Muscle of leg (tissue), 11 donors: ENCODE data around the gene SLC16A9. TPM values are rescaled to one million over a fixed set of nuclear protein-coding genes. Genes with fewer than 3 reads are reported as not detected.

Source experiments
- DNase-seq: peaks from one replicate; pipeline ENCODE4 v3.0.0; 2013
- H3K27ac ChIP-seq: one replicate; pipeline ENCODE4 v1.5.1; 2013; ENCODE audit warnings: mild to moderate bottlenecking, low read length, control low read depth
- H3K27me3 ChIP-seq: one replicate; pipeline ENCODE4 v1.6.1; 2013; ENCODE audit warnings: low read length; ENCODE audit not compliant: control insufficient read depth, insufficient read depth
- H3K36me3 ChIP-seq: one replicate; pipeline ENCODE4 v1.6.1; 2013; ENCODE audit warnings: low read length; ENCODE audit not compliant: control insufficient read depth, insufficient read depth
- H3K4me1 ChIP-seq: one replicate; pipeline ENCODE4 v1.6.1; 2013; ENCODE audit warnings: low read length; ENCODE audit not compliant: control insufficient read depth, insufficient read depth
- H3K4me3 ChIP-seq: one replicate; pipeline ENCODE4 v1.5.1; 2013; ENCODE audit warnings: low read length, control low read depth
- H3K9me3 ChIP-seq: replicated peaks from 2 replicates; pipeline ENCODE4 v1.6.1; 2013; ENCODE audit warnings: low read depth, low read length; ENCODE audit not compliant: control insufficient read depth
- WGBS: methylation state at CpG from one replicate; pipeline ENCODE4 v1.1.5; 2013; ENCODE audit warnings: missing lambda C conversion rate; ENCODE audit not compliant: insufficient coverage; 5-methylcytosine and 5-hydroxymethylcytosine counted together
- polyA plus RNA-seq, 8 donors: library from polyadenylated mRNA; unstranded; fragments of 120-200 nt; gene quantifications; one replicate each; pipeline versions ENCODE4 v1.2.1 to v1.2.3, GENCODE V29; 2013; ENCODE audit warnings: inconsistent platforms in 1 of 8, low replicate concordance in 1 of 8; ENCODE audit not compliant: insufficient read length in 8 of 8, insufficient read depth in 1 of 8
- total RNA-seq: library from RNA; stranded (reverse); fragments of 120-200 nt; gene quantifications from one replicate; pipeline ENCODE4 v1.2.4, GENCODE V29; 2013

The SLC16A9 gene
- total and polyA plus RNA-seq, 9 donors = 2.7 to 9.4 (median 4.0) TPM

DNA sequence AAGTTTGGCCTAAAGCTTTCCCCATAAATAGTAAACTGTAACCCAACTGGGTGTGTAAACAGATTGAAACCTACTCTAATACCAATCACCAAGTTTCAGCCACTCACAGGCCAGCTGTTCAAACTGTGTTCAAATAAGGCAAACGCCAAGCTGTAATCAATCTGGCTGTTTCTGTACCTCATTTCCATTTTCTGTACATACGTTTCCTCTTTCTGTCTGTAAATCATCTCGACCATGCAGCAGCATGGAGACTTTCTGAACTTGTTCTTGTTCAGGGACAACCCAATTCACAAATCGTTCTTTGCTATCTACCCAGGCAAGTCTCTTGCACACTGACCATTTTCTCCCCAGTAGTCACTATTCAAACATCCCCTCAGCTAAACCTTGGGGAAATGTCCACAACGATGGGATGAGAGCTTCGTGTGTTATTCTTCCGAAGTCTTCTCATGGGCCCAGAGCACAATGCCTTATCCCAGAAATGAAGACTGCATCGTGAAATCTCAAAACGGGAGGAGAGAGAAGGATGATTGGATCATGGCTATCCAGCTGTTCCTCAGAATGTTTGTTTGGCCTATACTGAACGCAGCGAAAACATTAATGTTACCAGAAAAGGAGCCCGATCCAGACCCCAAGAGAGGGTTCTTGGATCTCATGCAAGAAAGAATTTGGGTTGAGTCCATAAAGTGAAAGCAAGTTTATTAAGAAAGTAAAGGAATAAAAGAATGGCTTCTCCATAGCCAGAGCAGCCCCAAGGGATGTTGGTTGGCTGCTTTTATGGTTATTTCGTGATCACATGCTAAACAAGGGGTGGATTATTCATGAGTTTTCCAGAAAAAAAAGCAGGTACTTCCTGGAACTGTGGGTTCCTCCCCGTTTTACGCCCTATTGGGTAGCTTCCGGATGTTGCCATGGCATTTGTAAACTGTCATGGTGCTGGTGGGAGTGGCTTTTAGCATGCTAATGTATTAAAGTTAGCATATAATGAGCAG, 86.2 kb downstream of the SLC16A9 start:
- WGBS = 32% methylated on average over 12 of the region's 16 CpGs
- Histone ChIP-seq H3K27me3 (no peaks in the 10 kb centered on the region), H3K36me3 (no peaks in the 10 kb centered on the region), H3K4me1 (peaks cover 15% of the 10 kb centered on the region), H3K4me3 (no peak overlapping the region), H3K27ac (peak overlapping the region; percentile 92), H3K9me3 (no peaks in the 10 kb centered on the region)
- DNase-seq = peak; percentile 99

DNA sequence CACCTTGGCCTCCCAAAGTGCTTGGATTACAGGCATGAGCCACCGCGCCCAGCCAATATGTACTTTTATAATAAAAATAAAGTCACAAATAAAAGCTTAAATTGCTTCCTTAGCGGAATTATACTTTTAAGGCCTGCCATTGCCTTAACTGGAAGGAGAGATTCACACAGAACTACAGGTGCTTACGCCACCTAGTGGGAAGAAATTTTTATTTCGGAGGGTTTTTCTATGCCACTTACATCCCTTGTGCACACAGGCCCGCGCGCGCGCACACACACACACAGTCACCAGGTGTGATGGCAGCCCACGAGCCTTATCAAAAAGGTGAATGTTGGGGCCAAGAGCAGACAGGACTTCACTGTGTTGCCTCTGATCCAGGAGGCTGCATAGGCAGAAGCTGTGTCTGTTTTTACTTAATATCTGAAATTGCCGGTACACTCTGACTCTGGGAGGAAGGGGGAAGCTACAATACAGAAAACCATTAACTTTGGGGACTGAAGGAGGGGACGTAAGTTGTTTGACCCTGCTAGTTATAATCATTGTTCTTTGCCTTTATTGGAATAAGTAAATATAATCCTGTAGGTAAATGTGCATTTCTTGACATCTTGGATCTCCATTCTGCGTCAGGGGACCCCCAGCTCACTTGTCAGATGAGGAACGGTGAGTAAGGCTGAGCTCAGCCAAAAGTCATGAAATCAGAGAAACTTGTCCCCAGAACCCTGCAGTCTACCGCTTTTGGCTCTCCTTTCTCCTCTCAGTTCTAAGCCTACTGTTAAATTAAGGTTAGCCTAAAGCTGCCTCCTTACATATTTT, 87.1 kb downstream of the SLC16A9 start:
- peak; percentile 89 for DNase-seq
- Histone ChIP-seq H3K4me3 (no peak overlapping the region), H3K9me3 (no peaks in the 10 kb centered on the region), H3K4me1 (peaks cover 15% of the 10 kb centered on the region), H3K27ac (peak overlapping the region; percentile 92), H3K27me3 (no peaks in the 10 kb centered on the region), H3K36me3 (no peaks in the 10 kb centered on the region)
- WGBS = 48% methylated on average over 9 of the region's 16 CpGs

DNA sequence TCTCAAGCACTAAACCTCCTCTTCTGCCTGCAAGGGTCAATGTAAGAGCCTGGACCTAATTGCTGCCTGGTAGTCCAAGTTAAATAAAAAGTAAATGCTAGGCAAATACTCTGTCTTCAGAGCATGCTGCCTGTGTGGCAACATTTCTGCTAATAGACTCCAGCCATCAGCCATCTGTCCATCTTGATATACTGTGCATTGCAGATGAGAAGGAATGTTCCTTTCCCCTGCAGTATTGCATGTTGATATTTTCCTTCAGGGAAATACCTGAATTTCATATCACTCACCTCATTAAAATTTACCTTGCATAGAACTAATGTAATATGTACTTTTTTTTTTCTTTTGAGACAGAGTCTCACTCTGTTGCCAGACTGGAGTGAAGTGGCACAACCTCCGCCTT, 87.9 kb downstream of the SLC16A9 start:
- H3K9me3 ChIP-seq = no peaks in the 10 kb centered on the region
- H3K4me1 ChIP-seq = peaks cover 15% of the 10 kb centered on the region
- no peaks in the 10 kb centered on the region for H3K27me3 ChIP-seq
- H3K27ac ChIP-seq = no peak overlapping the region
- no peak for DNase-seq
- H3K4me3 ChIP-seq = no peak overlapping the region
- no CpG with 5 or more reads among the region's 1 CpG for WGBS
- no peaks in the 10 kb centered on the region for H3K36me3 ChIP-seq

DNA sequence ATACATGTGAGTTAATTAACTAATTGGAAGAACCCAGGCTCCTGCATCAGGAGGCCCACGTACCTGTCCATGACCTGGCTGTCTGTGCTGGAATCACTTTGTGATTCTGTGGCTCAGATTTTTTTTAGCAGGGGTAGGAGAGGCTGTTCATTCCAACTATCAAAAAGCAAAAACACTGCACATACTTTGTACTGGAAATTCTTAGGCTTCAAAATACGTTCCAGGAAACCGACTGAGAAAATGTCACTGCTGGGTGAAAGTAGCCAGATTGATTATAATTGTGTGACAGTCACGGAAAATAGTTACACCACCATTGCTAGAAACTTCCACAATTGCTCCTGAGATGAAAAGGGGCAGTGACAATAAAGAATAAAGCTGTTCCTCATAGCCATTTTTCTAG, 91.0 kb downstream of the SLC16A9 start:
- Histone ChIP-seq H3K27ac (peak overlapping the region; percentile 31), H3K9me3 (no peaks in the 10 kb centered on the region), H3K36me3 (no peaks in the 10 kb centered on the region), H3K4me1 (peaks cover 12% of the 10 kb centered on the region), H3K27me3 (no peaks in the 10 kb centered on the region), H3K4me3 (no peak overlapping the region)
- DNase-seq = peak; percentile 71
- no CpG with 5 or more reads among the region's 4 CpGs for WGBS

DNA sequence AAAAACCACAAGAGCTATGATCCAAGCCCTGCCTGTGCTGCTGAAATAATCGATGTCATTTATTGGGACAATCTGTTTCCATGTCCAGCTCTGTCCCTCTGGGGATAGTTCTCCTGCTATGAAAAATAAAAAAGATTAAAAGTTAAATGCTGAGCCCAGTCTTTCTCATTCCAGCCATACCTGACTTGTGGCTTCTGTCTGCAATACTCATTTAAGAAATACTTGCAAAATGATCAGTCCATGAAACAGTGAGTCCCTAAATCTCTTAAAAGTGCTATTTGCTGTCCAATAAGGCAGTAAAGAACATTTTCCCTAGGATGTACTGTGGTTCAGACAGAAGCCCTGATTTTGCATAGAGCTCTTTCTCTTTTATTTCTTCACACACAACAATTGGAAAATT, 91.7 kb downstream of the SLC16A9 start:
- DNase-seq = peak; percentile 70
- peak overlapping the region; percentile 31 for H3K27ac ChIP-seq
- H3K4me3 ChIP-seq = no peak overlapping the region
- no CpG with 5 or more reads among the region's 1 CpG for WGBS
- peaks cover 9% of the 10 kb centered on the region for H3K4me1 ChIP-seq
- no peaks in the 10 kb centered on the region for H3K9me3 ChIP-seq
- no peaks in the 10 kb centered on the region for H3K36me3 ChIP-seq
- H3K27me3 ChIP-seq = no peaks in the 10 kb centered on the region

DNA sequence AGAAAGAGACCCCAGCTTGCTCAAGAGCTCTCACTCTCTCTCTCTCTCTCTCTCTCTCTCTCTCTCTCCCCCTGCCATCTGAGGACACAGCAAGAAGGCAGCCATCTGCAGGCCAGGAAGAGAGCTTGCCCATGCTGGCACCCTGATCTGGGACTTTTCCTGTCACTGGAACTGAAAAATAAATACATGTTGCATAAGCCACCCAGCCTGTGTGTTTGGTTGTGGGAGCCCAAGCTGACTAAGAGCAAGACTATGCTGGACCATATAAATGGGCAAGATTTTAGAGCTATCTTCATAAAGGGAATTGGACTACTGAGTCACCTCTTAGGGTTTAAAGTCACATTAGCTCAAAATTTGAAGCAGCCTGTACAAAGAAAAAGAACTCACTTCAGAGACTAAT, 98.6 kb downstream of the SLC16A9 start:
- Histone ChIP-seq H3K4me1 (no peaks in the 10 kb centered on the region), H3K27me3 (no peaks in the 10 kb centered on the region), H3K27ac (no peak overlapping the region), H3K4me3 (no peak overlapping the region), H3K36me3 (no peaks in the 10 kb centered on the region), H3K9me3 (no peaks in the 10 kb centered on the region)
- DNase-seq = no peak

DNA sequence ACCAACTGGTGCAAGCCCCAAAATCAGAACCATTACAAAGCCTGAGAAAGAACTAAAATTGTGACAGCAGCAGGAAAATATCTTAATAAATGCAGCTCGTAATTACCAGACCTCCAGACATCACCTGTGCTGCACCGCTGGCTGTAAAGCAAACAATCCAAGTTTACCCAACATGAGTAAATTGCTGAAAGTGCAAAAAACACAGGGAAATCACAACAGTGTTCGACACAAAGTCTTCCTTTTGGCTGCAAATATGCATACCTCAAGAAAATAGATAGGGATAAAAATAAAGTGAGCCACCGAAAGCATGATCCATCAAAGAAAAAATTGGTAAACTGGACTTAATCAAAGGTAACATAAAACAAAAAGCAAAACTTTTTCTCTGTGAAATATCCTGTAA, 101.7 kb downstream of the SLC16A9 start:
- Histone ChIP-seq H3K4me3 (no peak overlapping the region), H3K27me3 (no peaks in the 10 kb centered on the region), H3K36me3 (no peaks in the 10 kb centered on the region), H3K4me1 (no peaks in the 10 kb centered on the region), H3K9me3 (no peaks in the 10 kb centered on the region), H3K27ac (no peak overlapping the region)
- WGBS = no CpG with 5 or more reads among the region's 4 CpGs
- no peak for DNase-seq

DNA sequence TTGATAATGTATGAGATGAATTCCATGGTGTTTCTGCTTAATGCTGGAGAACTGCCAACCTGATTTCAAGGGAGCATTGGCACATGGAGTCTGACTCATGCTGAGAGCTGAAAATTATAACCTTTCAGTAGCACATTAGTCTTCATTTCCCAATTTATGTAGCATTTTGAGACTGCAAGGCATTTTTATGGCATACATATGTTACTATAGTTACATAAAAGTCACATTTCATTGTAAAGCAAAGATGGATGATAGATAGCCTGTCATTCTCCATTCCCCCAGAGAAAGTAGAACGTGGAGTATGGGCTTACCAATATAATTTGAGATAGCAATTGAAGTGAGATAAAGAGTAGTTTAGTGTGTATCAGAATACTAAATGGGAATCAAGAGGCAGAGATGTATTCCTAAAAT, 103.1 kb downstream of the SLC16A9 start:
- DNase-seq = no peak
- H3K27me3 ChIP-seq = no peaks in the 10 kb centered on the region
- H3K36me3 ChIP-seq = no peaks in the 10 kb centered on the region
- H3K27ac ChIP-seq = no peak overlapping the region
- no peaks in the 10 kb centered on the region for H3K4me1 ChIP-seq
- H3K4me3 ChIP-seq = no peak overlapping the region
- no peaks in the 10 kb centered on the region for H3K9me3 ChIP-seq
- WGBS = no CpG with 5 or more reads among the region's 1 CpG

DNA sequence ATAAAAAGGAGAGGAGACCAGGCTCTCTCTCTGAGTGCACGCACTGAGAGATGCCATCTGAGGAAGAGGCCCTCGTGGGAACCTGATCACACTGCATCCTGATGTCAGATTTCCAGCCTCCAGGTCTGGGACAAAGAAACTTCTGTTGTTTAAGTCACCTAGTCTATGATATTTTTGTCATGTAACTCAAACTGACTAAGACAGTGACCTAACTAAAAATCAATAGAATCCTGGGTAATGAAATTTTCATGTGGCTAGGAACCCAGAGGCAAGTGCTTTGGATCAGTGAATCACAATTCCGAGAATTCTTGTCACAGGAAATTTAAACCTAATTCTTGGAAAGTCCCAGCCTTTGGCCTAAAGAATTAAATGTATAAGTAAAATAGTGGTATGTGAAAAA, 107.7 kb downstream of the SLC16A9 start:
- no CpG with 5 or more reads among the region's 3 CpGs for WGBS

More for the DNA sequence above, 107.7 kb downstream of the SLC16A9 start:
- H3K27me3 ChIP-seq = no peaks in the 10 kb centered on the region
- no peak overlapping the region for H3K27ac ChIP-seq
- no peaks in the 10 kb centered on the region for H3K9me3 ChIP-seq
- no peak for DNase-seq
- H3K4me1 ChIP-seq = no peaks in the 10 kb centered on the region
- H3K4me3 ChIP-seq = no peak overlapping the region
- no peaks in the 10 kb centered on the region for H3K36me3 ChIP-seq
